KOPT-K1 (cell line): Measurements from ENCODE around the gene FILIP1L.

Experiments
- H3K27ac ChIP-seq: fragments of 200-600 bp; sonication (generic); 2 replicates; pipeline ENCODE4 v1.5.1; 2016; ENCODE audit warnings: antibody characterized with exemption, mild to moderate bottlenecking, low read depth, low read length; ENCODE audit not compliant: poor library complexity, severe bottlenecking
- H3K36me3 ChIP-seq: fragments of 200-600 bp; sonication (generic); 2 replicates; pipeline ENCODE4 v1.5.1; 2017; ENCODE audit warnings: antibody characterized with exemption, mild to moderate bottlenecking, low read length, moderate library complexity; ENCODE audit not compliant: insufficient read depth
- H3K9me3 ChIP-seq: fragments of 200-600 bp; sonication (generic); 2 replicates; pipeline ENCODE4 v1.5.1; 2017; ENCODE audit warnings: antibody characterized with exemption, low read length, mild to moderate bottlenecking; ENCODE audit not compliant: insufficient read depth, poor library complexity, severe bottlenecking

The FILIP1L gene

DNA sequence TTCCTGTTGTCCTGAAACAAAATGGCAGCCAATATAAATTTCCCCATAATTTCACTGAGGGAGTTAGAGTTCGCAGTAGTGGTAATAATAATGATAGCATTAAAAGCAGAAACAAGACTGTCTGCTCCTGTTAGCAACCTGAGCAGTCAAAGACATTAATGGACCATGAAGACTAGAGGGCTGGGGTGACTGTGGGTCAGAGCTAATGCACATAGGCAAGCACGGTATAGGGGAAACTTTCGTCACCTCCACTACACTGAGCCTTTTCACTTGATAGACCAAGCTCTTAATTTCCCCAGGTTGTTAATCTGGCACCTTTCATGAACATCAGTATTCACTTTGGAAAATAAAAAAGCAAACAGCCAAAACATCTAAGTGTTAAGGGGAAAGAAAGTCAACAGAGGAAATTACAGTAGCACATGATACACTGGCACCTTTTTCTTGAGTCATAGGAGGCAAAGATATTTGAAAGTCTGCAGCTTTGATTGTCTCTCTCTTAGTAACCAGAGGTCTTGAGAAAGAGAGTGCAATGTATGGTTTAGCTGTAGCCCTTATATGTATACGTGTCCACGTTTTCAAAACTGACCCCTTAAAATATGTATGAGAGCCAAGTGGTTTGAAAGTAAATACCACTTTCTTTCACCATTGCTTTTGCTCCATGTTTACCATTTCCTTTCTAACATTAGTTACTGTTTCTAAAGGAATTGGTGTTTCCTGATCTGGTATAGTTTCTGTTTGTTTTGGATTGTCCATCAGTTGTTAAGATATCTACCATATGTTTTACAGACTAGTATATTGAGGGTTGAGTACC lies 104.8 kb downstream of the FILIP1L start:
- H3K36me3 ChIP-seq = no peaks in the 10 kb centered on the region
- H3K27ac ChIP-seq = no peak overlapping the region
- H3K9me3 ChIP-seq = no peaks in the 10 kb centered on the region

- Histone ChIP-seq H3K36me3 (no peaks in the 10 kb centered on the region), H3K9me3 (no peaks in the 10 kb centered on the region), H3K27ac (no peak overlapping the region)
Measured at GRCh38 chr3:100008081-100008698, 106.1 kb downstream of the FILIP1L start.

DNA sequence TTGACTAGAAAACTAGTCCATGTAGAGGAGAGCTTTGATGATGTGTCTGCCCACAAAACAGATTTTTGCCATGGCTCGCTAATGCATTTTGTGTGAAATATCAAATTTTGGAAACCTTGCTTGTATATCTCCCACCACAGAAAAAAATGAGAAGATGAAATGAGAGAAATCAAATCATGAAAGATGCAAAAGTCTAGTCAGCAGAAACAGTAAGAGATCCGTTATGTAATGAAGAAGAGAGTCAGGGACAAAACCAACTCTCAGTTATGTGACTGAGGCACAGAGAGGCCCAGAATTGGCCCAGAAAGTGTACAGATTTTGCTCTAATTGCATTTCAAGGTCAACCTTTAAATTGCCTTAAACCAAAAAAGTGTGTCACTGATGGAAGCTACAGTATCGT lies 107.0 kb downstream of the FILIP1L start:
- H3K36me3 ChIP-seq = no peaks in the 10 kb centered on the region
- no peaks in the 10 kb centered on the region for H3K9me3 ChIP-seq
- no peak overlapping the region for H3K27ac ChIP-seq

- no peak overlapping the region for H3K27ac ChIP-seq
- no peaks in the 10 kb centered on the region for H3K36me3 ChIP-seq
- no peaks in the 10 kb centered on the region for H3K9me3 ChIP-seq
Measured at GRCh38 chr3:100006570-100007271, 107.6 kb downstream of the FILIP1L start.

DNA sequence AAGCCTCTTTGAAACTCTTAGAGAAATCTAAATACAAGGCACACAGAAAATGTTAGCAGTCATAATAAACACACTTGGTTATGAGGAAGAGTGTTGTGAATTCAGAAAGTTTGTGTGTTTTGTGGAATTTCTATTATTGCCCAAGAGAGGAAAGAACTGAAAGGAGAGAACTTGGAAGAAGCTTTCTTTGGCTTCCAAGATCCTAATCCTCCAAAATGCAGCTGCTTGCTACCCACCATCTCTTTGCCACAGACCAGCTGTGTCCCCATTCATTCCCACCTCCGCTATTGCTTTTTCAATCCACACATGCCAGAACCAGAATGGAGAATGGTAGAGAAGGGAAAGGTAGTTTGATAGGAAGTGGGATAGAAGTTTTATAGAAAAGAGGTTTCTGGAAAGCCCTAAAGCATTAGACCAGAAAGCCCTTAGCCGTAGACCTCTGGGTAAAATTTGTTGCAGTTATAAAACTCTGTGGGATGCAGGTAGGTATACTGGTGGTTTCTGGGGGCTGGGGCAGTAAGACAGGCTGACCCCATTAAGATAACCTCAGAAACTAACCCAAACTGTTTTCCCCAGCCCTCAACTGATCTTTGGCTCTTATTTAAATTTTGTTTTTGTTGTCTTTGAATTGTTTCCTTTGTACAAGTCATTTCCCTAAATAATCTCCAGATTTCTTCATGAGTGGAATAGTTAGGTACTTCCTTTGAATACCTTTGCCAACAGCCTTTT lies 108.5 kb downstream of the FILIP1L start:
- no peaks in the 10 kb centered on the region for H3K9me3 ChIP-seq
- H3K27ac ChIP-seq = no peak overlapping the region
- no peaks in the 10 kb centered on the region for H3K36me3 ChIP-seq

- no peak overlapping the region for H3K27ac ChIP-seq
Measured at GRCh38 chr3:100004931-100005330, 109.4 kb downstream of the FILIP1L start.

DNA sequence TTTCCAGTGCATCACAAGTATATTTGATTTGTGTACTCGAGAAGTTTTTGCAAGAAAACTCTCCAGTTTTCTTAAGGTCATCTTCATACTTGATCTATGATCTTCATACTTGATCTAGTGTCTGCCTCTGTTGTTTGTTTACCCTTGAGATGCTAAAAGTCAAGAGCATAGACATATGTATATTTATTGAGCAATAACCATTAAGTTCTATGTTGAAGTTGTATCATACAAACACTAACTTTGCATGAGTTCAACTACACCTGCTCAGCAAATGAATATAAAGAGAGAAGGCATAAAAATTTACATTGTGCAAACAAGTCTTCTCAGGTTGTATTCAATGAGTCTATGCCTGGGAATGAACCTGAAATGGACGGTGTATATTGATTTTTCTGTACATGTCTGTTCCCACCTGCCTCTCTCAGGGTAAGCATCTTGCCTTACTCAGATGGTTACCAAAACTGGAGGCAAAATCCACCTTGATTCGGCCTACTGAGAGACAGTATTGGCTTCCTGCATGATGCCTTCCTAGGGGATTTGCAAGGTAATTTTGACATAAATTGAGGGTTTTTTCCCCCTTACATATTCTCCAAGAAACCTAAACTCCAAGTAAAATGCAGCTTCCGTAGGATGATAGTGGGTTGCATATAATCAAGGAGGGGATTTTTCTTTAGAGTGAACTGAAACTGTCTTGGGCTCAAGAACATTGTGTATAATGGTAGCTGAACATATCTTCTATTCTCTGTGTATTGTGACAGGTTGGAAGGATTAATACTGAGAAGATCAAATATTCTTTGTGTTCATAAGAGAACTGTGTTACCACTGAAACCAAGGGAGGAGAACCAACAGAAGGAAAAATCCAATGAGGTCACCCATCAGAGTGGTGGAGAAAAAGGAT lies 110.4 kb downstream of the FILIP1L start:
- H3K9me3 ChIP-seq = no peaks in the 10 kb centered on the region
- H3K27ac ChIP-seq = no peak overlapping the region
- H3K36me3 ChIP-seq = no peaks in the 10 kb centered on the region

More at GRCh38 chr3:100004931-100005330, 109.4 kb downstream of the FILIP1L start:
- no peaks in the 10 kb centered on the region for H3K36me3 ChIP-seq
- H3K9me3 ChIP-seq = no peaks in the 10 kb centered on the region

- Histone ChIP-seq H3K9me3 (no peaks in the 10 kb centered on the region), H3K36me3 (no peaks in the 10 kb centered on the region), H3K27ac (no peak overlapping the region)
Measured at GRCh38 chr3:100002599-100003350, 111.5 kb downstream of the FILIP1L start.

- Histone ChIP-seq H3K9me3 (no peaks in the 10 kb centered on the region), H3K36me3 (no peaks in the 10 kb centered on the region), H3K27ac (no peak overlapping the region)
Measured at GRCh38 chr3:100001526-100002270, 112.6 kb downstream of the FILIP1L start.

- H3K27ac ChIP-seq = no peak overlapping the region
- H3K9me3 ChIP-seq = no peaks in the 10 kb centered on the region
- no peaks in the 10 kb centered on the region for H3K36me3 ChIP-seq
Measured at GRCh38 chr3:100001083-100001482, 113.2 kb downstream of the FILIP1L start.

DNA sequence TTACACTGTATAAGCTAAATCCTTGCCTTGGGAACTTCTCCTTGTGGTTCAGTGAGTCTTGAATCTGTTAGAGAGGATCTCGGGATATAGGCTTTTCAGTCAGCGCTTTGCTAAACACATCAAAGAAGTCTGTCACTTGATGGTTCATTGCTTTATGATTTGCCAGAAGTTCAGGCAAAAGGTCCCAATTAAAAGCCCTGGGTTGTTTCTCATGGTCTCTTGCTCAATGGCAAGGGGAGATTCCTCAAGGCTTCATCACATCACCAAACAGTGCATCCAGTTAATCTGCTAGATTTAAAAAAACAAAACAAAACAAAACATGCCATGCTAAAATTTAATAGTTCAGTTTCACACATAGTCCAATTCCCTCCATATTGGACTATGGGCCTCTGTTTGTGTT lies 114.8 kb downstream of the FILIP1L start:
- H3K36me3 ChIP-seq = no peaks in the 10 kb centered on the region
- no peak overlapping the region for H3K27ac ChIP-seq
- H3K9me3 ChIP-seq = peaks cover 9% of the 10 kb centered on the region

- Histone ChIP-seq H3K9me3 (peaks cover 21% of the 10 kb centered on the region), H3K36me3 (no peaks in the 10 kb centered on the region), H3K27ac (no peak overlapping the region)
Measured at GRCh38 chr3:99997293-99997692, 117.0 kb downstream of the FILIP1L start.

DNA sequence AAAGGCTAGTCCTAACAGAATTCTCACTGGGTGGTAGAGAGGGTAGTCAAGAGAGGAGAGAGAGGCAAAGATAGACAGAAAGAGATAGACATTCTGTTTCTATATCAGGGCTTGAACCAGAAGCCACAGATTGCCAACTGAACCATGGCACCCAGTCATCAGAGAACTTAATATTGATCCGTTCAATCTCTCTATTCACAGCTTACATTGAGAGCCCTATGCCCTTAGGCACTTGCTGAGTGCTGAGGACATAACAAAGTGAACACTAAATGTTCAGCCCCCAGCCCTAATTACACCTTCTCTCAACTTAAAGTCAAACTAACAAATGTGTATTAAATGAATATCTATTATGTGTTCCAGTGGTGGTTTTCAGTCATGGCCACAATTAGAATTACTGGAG lies 124.1 kb downstream of the FILIP1L start:
- H3K9me3 ChIP-seq = peaks cover 16% of the 10 kb centered on the region
- H3K36me3 ChIP-seq = no peaks in the 10 kb centered on the region
- no peak overlapping the region for H3K27ac ChIP-seq
